Hepatocyte (in vitro differentiated cells): ENCODE results near the gene CAV3.

Source experiments
- EZH2 ChIP-seq: fragments of 200-600 bp; sonication (generic); IDR thresholded peaks from 2 replicates; pipeline ENCODE4 v1.6.1; 2016; ENCODE audit warnings: antibody characterized with exemption, mild to moderate bottlenecking, borderline replicate concordance
- EZH2phosphoT487 ChIP-seq: fragments of 200-600 bp; sonication (generic); IDR thresholded peaks from one replicate; pipeline ENCODE4 v1.6.1; 2018; ENCODE audit warnings: antibody characterized with exemption, mild to moderate bottlenecking, low read depth, moderate library complexity; ENCODE audit not compliant: unreplicated experiment, severe bottlenecking
- TF ChIP-seq, protein P1 (sequence below): fragments of 200-600 bp; sonication (generic); IDR thresholded peaks from 2 replicates; pipeline ENCODE4 v1.5.1; 2016; ENCODE audit warnings: antibody characterized with exemption, mild to moderate bottlenecking; ENCODE audit not compliant: poor library complexity

DNA sequence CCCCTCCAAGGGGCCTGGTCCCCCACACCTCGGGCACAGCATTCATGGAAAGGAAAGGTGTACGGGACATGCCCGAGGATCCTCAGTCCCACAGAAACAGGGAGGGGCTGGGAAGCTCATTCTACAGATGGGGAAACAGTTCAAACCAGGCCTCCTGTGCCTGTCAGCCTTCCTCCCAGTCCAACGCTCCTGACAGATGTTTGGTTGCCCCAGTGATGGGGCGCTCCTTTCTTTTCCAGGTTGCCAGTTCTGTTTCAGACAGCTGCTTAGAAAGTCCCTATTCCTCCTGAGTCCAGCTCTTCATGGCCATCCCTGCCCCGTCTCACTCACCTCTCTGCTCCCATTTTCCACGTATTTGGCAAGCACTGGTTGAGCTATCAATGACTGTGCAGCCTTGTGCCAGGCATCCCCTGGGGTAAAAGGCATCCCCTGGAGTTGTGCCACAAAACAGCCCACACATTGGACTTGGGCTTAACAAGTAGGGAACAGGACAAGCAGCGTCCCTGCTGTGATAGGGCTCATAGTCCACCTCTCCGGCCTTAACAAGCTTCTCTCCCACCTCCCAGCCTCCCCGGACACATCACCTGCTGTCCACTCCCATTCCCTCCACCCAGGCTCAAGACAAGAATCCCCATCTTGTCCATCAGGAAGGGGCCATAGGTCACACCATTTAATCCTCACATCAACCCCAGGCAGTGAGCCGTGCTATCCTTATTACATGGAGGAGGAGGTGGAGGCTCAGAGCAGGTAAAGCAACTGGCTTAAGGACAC, 29.2 kb downstream of the CAV3 start:
- TF ChIP-seq, protein P1, sequence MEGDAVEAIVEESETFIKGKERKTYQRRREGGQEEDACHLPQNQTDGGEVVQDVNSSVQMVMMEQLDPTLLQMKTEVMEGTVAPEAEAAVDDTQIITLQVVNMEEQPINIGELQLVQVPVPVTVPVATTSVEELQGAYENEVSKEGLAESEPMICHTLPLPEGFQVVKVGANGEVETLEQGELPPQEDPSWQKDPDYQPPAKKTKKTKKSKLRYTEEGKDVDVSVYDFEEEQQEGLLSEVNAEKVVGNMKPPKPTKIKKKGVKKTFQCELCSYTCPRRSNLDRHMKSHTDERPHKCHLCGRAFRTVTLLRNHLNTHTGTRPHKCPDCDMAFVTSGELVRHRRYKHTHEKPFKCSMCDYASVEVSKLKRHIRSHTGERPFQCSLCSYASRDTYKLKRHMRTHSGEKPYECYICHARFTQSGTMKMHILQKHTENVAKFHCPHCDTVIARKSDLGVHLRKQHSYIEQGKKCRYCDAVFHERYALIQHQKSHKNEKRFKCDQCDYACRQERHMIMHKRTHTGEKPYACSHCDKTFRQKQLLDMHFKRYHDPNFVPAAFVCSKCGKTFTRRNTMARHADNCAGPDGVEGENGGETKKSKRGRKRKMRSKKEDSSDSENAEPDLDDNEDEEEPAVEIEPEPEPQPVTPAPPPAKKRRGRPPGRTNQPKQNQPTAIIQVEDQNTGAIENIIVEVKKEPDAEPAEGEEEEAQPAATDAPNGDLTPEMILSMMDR = no peak
- no peak for TF ChIP-seq EZH2
- no peak for TF ChIP-seq EZH2phosphoT487
